SU-DHL-6 (cell line): ENCODE measurements around the gene TP53RK.

Source experiments
- H2AFZ ChIP-seq: fragments of 200-600 bp; sonication (generic); 2 replicates; pipeline ENCODE4 v1.6.1; 2014; ENCODE audit warnings: low read depth, mild to moderate bottlenecking, moderate library complexity, mixed read lengths, antibody characterized with exemption, low read length; ENCODE audit not compliant: severe bottlenecking
- H3F3A ChIP-seq: fragments of 200-600 bp; shearing (Covaris generic); 2 replicates; pipeline ENCODE4 v1.6.0; 2016; ENCODE audit warnings: antibody characterized with exemption, mild to moderate bottlenecking; ENCODE audit not compliant: insufficient read depth
- H3K27ac ChIP-seq: fragments of 200-600 bp; sonication (generic); 2 replicates; pipeline ENCODE4 v1.5.1; 2016; ENCODE audit warnings: low read depth, mild to moderate bottlenecking, low read length, moderate library complexity, mixed read lengths
- H3K27me3 ChIP-seq: fragments of 200-600 bp; sonication (generic), shearing (Covaris generic); 2 replicates; pipeline ENCODE4 v1.6.0; 2014; ENCODE audit warnings: mild to moderate bottlenecking, low read length
- H3K36me3 ChIP-seq: fragments of 200-600 bp; sonication (generic); 2 replicates; pipeline ENCODE4 v1.6.1; 2014; ENCODE audit warnings: mild to moderate bottlenecking, low read length, mixed read lengths
- H3K4me2 ChIP-seq: fragments of 300-600, 200-600 bp; shearing (Covaris generic), sonication (generic); 2 replicates; pipeline ENCODE4 v1.6.0; 2014; ENCODE audit warnings: low read length, low read depth, mild to moderate bottlenecking; ENCODE audit not compliant: poor library complexity, severe bottlenecking
- H3K4me3 ChIP-seq: fragments of 200-600 bp; sonication (generic); 2 replicates; pipeline ENCODE4 v1.5.1; 2014; ENCODE audit warnings: antibody characterized with exemption, low read length, mild to moderate bottlenecking, mixed read lengths; ENCODE audit not compliant: insufficient read depth, poor library complexity, severe bottlenecking
- H3K79me2 ChIP-seq: fragments of 200-600 bp; sonication (generic); 2 replicates; pipeline ENCODE4 v1.6.1; 2014; ENCODE audit warnings: mild to moderate bottlenecking, low read length, moderate library complexity; ENCODE audit not compliant: insufficient read depth
- H3K9ac ChIP-seq: fragments of 200-600 bp; sonication (generic); 2 replicates; pipeline ENCODE4 v1.7.0; 2014; ENCODE audit warnings: mild to moderate bottlenecking, low read length
- H3K9me2 ChIP-seq: fragments of 200-600 bp; sonication (generic); replicated peaks from 2 replicates; pipeline ENCODE4 v1.6.1; 2014; ENCODE audit warnings: low read length; ENCODE audit not compliant: insufficient read depth
- H3K9me3 ChIP-seq: fragments of 200-600 bp; sonication (generic); 2 replicates; pipeline ENCODE4 v1.6.1; 2014; ENCODE audit warnings: low read length, mixed read lengths; ENCODE audit not compliant: insufficient read depth
- H4K20me1 ChIP-seq: fragments of 200-600 bp; sonication (generic); 2 replicates; pipeline ENCODE4 v1.6.1; 2014; ENCODE audit warnings: low read depth, mild to moderate bottlenecking, antibody characterized with exemption, low read length, moderate library complexity, mixed read lengths
- CTCF ChIP-seq: fragments of 200-600 bp; sonication (generic); IDR thresholded peaks from one replicate; pipeline ENCODE4 v1.5.1; 2017; ENCODE audit warnings: antibody characterized with exemption, mild to moderate bottlenecking, low read length, moderate library complexity; ENCODE audit not compliant: insufficient read depth, poor library complexity, severe bottlenecking
- EZH2phosphoT487 ChIP-seq: fragments of 200-600 bp; sonication (generic), shearing (Covaris generic); conservative IDR thresholded peaks from 2 replicates; pipeline ENCODE4 v1.6.1; 2018; ENCODE audit warnings: mild to moderate bottlenecking, antibody characterized with exemption, low read length, moderate library complexity, mixed read lengths

The TP53RK gene

GRCh38 chr20:46690219-46691106 is 1.2 kb upstream of the TP53RK start:
- H3K9me3 ChIP-seq = no peaks in the 10 kb centered on the region
- H3K27me3 ChIP-seq = no peaks in the 10 kb centered on the region
- H3K9ac ChIP-seq = peak overlapping the region; percentile 82
- peak overlapping the region; percentile 60 for H2AFZ ChIP-seq
- H3K4me3 ChIP-seq = peak overlapping the region; percentile 42
- peaks cover 13% of the 10 kb centered on the region for H3K36me3 ChIP-seq
- H3K27ac ChIP-seq = no peak overlapping the region
- peaks cover 39% of the 10 kb centered on the region for H3K79me2 ChIP-seq
- no peaks in the 10 kb centered on the region for H3K9me2 ChIP-seq
- H3K4me2 ChIP-seq = peak overlapping the region; percentile 77
- peaks cover 7% of the 10 kb centered on the region; the same call in 1 of the 2 replicates for H4K20me1 ChIP-seq
- H3F3A ChIP-seq = no peaks in the 10 kb centered on the region
- TF ChIP-seq CTCF (no peak), EZH2phosphoT487 (no peak)

- Histone ChIP-seq H2AFZ (peak overlapping the region; percentile 60), H3K9ac (peak overlapping the region; percentile 82), H3K27me3 (no peaks in the 10 kb centered on the region), H3K9me3 (no peaks in the 10 kb centered on the region), H4K20me1 (peaks cover 7% of the 10 kb centered on the region; the same call in 1 of the 2 replicates), H3K4me2 (peak overlapping the region; percentile 77), H3K79me2 (peaks cover 45% of the 10 kb centered on the region), H3K9me2 (no peaks in the 10 kb centered on the region), H3F3A (no peaks in the 10 kb centered on the region), H3K36me3 (peaks cover 18% of the 10 kb centered on the region), H3K27ac (peak overlapping the region; percentile 42; the same call in 1 of the 2 replicates), H3K4me3 (peak overlapping the region; percentile 42)
- TF ChIP-seq CTCF = no peak
- TF ChIP-seq EZH2phosphoT487 = no peak
These were observed 476 bp upstream of the TP53RK start for GRCh38 chr20:46689754-46690085.

- Histone ChIP-seq H3K9me3 (no peaks in the 10 kb centered on the region), H3F3A (no peaks in the 10 kb centered on the region), H3K4me2 (peak overlapping the region; percentile 85), H4K20me1 (peaks cover 7% of the 10 kb centered on the region; the same call in 1 of the 2 replicates), H3K79me2 (peaks cover 48% of the 10 kb centered on the region), H3K9ac (peak overlapping the region; percentile 82), H3K4me3 (peak overlapping the region; percentile 79), H3K27ac (peak overlapping the region; percentile 60), H3K36me3 (peaks cover 20% of the 10 kb centered on the region), H3K9me2 (no peaks in the 10 kb centered on the region), H3K27me3 (no peaks in the 10 kb centered on the region), H2AFZ (peak overlapping the region; percentile 61)
- TF ChIP-seq CTCF (no peak), EZH2phosphoT487 (no peak)
These were observed 828 bp downstream of the TP53RK start for GRCh38 chr20:46688151-46689081.
